Neural progenitor cell (in vitro differentiated cells): ENCODE results near the gene MOCOS.

Experiments
- CTCF ChIP-seq: fragments of 200-600 bp; sonication (generic); IDR thresholded peaks from 2 replicates; pipeline ENCODE4 v1.5.1; 2017; ENCODE audit warnings: antibody characterized with exemption, mild to moderate bottlenecking
- EZH2 ChIP-seq: fragments of 200-600 bp; sonication (generic); IDR thresholded peaks from 2 replicates; pipeline ENCODE4 v1.6.1; 2017; ENCODE audit warnings: antibody characterized with exemption, mild to moderate bottlenecking, moderate library complexity

GRCh38 chr18:36275561-36275960 lies 88.3 kb downstream of the MOCOS start:
- TF ChIP-seq CTCF, result no peak
- TF ChIP-seq EZH2, result no peak
